HG03457 (cell line): Measurements from ENCODE around the gene AP3D1.
"Not testable (repeated sequence)": the region's sequence is repeated elsewhere in the genome, so short reads cannot be mapped to it uniquely, and the experiment has no call there.

Experiments
- ATAC-seq: cut with Tn5 transposase; IDR thresholded peaks from one replicate; pipeline ENCODE4 v1.9.1; 2021; ENCODE audit warnings: moderate number of reproducible peaks; ENCODE audit not compliant: unreplicated experiment

AP3D1 gene

DNA sequence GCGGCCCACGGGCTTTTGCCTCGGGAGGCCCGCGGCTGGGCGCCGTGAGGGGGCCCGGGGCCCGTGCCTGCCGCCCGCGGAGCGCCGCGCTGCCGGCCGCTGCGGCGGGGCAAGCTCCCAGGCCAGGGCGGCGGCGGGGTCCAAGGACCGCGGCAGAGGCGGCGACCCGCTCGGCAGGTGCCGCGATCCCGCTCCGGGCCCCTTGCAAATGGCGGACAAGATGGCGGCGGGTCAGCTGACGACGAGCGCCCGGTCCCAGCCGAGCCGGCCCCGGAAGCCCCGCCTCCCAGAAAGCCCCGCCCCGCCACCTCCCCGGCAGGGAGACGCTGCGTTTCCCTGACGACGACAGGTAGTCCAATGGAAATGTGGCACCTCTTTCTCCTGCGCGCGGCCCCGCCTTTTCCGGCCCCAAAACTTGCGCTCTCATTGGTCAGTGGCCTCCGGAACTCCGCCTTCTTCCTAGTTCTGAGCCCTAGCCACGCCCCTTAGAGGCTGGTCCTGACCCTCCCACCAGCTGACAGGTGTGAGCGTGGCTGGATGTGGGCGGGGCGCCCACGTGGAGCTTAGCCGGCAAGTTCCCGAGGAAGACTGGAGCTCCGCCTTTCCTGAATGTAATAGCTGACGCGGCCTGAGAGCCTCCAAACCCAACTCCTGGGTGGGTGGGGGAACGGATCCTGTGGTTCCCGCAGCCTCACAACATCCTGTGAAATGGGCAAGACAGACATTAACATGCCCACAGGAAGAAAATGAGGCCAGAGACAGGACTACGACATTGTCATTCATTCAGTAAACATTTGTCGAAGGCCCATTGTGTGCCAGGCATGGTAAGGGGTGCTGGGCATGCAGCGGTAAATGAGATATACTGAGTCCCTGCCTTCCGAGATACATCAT lies at the start of gene AP3D1:
Gene AP3D1 (minus strand): TSS at position 228 of the 891 bp plus-strand sequence. CDS start 232 bp downstream, outside the sequence.
- peak; percentile 74 for ATAC-seq

DNA sequence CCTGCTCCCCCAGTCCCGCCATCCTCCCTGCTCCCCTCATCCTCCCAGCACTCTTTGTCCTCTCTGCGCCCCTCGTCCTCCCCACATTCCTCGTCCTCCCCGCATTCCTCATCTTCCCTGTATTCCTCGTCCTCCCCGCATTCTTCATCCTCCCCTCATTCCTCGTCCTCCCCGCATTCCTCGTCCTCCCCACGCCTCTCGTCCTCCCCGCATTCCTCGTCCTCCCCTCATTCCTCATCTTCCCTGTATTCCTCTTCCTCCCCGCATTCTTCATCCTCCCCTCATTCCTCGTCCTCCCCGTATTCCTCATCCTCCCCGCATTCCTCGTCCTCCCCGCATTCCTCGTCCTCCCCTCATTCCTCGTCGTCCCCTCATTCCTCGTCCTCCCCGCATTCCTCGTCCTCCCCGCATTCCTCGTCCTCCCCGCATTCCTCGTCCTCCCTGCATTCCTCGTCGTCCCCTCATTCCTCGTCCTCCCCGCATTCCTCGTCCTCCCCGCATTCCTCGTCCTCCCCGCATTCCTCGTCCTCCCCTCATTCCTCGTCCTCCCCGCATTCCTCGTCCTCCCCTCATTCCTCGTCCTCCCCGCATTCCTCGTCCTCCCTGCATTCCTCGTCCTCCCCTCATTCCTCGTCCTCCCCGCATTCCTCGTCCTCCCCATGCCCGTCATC lies 49.4 kb upstream of the AP3D1 start:
- not testable (repeated sequence) for ATAC-seq

DNA sequence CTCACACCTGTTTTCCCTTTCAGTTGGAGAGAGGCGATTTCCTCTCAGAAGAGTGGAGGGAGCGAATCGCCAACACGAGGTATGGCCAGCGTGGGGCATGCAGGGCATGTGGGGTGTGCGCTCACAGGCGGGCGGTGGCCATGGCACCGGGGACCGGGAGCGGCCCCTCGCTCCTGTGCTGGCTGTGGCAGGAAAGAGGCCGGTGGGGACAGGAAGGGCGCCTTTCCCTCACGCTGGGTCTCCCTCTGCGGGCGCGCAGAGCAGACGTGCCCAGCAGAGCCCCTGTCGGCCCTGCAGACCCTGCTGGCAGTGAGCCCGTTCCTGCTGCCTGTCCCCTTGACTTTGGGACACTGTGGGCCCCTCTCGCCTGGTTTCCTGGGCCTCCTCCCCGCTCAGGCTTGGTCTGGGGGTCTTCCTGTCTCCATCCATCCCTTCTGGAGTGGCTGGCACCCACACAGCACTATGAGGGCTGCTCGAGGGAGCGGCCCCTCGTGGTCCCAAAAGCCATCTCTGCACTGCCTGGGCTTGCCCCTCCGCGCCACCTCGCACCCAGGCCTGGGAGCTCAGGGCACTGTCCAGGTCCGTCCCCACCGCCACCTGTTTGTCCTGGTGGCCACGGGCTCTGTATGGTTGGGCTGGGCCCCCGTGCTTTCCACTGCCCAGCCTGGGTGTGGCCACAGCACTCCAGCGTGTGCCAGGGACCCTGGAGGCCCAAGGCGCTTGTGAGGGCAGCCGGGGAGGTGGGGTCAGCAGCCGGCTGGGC lies 48.7 kb upstream of the AP3D1 start:
- ATAC-seq: no peak

DNA sequence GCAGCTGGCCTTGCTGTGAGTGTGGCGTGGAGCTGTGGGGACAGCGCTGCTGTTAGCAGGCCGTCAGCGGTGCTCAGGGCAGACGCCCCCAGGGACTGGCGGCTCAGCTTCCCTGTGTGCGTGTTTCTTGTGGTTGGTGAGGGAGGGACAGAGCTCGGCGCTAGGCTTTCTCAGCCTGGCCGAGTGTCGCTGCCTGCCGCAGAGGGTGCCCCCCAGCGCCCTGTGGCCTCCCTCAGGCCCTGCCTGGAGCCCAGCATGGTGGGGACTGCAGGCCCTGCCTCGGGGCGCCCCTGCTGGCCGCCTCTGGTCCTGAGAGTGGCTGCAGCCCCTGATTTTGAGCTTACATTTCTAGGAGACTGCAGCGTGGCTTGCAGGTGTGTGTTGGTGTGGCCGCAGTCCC lies 47.8 kb upstream of the AP3D1 start:
- no peak for ATAC-seq

DNA sequence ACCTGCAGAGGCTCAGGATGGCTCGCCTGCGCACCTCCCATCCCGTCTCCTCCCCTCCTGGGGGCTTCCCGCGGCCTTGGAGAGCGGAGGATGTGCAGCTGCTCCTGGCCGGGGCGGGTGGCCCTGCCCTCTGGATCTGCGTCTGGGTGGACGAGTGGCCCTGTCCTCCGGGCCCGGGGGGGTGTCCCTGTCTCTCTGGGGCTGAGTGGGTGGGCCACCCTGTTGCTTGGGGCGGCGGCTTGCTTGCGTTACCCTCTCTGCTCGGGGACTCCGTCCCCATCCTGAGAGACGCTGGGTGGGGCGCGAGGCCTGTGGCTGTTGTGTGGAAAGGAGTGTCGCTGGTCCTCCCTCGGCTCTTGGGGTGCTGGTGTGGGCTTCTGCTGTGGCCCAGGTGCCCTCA lies 47.0 kb upstream of the AP3D1 start:
- ATAC-seq: no peak

DNA sequence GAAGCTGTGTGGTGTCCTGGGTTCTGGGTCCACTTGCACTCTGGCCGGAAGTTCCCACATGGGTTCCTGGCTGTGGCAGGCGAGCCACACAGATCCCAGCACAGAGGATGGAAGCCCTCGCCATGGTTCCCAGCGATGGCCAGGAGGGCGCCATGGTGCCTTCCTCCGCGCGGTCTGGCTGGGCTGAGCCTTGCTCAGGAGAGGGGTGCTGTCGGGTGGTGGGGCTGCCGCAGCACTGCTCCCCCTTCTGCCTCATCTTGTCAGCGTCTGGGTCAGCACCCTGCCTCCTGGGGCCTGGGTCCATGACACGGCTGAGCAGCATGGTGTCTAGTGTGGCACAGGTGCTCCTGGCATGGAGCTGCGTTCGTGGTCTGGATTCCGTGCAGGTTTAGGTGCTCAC lies 45.9 kb upstream of the AP3D1 start:
- ATAC-seq: no peak

DNA sequence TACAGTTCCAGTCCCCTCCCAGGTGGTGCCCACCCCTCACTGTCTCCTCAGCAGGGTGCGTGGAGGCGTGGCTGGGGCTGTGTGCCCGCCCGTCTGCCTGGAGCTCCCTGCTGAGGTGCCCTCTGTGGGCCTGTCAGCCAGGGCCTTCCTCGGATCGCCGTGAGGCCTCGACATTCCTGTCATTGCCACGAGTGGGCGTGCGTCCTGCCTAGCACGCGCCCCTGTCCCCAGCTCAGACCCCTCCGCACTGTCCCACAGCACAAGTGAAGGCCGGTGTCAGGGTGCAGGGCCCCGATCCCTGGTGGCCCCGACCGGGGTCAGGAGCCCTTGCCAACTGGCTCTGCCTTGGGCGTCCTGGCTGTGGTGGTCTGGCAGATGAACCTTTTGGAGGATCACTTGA lies 44.5 kb upstream of the AP3D1 start:
- no peak for ATAC-seq

DNA sequence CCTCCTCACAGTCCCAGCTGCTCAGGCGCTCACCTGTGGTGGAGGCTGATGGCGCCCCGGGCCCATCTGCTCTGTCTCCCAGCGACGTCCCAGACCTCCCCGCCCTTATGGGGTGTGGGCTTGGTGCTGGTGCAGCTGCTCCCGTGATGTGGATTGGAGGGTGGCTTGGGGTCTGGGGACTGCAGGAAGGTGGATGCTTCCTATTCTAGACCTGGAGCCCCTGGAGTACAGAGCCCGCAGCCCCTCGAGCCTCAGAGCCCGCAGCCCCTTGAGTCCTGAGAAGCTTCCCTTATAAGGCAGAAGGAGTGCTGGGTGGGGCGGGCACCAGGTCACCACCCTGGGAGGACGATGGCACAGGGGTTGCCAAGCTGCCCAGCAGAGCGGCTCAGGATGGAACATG lies 44.0 kb upstream of the AP3D1 start:
- no peak for ATAC-seq

DNA sequence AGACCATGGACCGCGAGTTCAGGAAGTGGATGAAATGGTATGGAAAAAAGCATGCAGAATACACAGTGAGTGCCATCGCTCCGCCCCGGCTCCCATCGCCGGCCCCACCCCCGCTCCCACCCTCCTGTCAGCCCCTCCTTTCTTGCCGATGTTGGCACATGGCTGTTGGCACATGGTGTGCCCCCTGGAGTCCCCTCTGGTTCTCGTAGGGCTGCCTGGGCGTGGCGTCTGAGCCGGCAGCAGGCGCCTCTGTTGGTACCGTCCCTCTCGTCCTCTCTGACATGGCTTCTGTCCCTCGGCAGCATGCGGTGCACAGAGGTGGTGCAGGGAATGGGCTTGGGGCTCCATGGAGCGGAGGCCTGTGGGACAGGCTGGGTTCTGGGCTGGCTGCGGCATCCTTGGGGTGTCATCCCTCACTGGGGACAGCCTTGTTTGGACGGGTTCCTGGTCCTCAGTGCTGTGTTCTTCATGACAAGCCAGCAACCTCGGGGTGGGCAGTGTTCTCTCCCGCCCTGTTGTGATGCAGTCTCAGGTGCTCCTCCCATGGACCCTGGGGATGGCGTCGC lies 43.2 kb upstream of the AP3D1 start:
- ATAC-seq: no peak

DNA sequence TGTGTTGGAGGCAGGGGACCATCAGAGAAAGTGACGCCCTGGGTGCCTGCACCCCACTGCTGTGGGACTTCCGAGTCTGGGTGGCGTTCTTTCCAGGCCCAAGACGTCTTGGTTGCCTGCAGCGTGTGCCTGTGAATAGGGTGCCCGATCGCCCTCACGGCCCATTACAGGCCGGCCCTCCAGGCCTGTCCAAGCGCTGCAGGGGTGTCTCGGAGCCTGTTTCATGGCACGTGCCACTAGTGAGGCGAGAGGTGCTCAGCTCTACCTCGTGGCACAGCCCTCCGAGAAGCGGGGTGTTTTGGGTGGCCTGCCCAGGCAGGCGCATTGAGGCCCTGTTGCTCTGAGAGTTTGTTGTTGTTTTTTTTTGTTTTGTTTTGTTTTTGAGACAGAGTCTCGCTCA lies 42.4 kb upstream of the AP3D1 start:
- ATAC-seq: no peak

DNA sequence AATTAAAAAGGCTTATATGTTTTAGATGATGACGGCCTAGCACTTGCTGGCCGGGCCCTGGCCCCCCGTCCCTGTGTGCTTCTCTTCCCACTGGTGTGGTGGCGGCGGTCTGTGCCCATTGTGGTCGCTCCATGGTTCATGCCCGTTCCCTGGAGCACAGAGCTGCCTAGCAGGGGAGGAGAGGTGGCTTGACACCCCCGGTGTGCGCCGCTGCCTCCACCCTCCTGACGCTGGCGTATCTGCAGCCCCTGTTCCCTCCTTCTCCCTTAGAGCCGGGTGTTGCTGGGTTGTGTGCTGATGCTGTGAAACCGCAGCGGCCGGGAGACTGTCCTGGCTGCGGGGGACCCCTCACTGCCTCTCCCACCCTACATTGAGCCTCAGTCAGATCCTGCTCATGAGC lies 41.5 kb upstream of the AP3D1 start:
- ATAC-seq: no peak

DNA sequence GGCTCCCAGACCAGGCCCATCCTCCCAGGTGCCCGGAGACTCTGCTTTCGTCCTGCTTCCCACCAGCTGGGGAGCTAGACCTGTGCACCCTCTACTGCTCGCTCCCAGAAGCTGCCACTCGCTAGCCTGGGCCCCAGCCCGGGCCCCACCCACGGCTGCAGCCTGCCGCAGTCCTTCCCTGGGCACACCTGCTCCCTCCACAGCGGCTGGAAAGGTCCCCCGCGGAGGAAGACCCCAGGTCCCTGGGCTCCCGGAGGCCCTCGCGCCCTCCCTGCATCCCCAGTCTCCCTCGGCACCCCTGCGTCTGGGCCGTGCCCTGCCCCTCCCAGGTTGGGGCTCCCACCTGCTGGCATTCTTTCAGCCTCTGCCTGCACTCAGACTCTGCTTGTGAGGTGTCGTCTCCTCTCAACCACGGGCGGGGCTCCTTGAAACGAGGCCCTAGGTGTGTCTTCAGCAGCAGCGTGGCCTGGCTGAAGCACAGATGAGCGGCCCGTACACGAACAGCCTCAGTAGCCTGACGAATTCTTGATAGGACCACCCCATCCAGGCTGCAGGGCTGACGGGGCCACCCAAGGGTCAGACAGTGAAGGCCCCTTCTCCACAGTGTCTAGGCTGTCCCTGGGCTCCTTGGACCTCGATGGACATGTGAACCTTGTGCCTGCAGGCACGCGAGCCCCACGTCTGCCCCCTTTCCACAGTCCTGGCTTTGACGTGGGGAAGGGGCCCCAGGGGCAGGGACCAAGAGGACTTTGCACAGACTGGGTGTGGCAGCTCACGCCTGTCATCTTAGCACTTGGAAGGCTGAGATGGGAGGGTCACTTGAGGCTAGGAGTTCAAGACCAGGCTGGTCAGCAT lies 40.3 kb upstream of the AP3D1 start:
- ATAC-seq: no peak

DNA sequence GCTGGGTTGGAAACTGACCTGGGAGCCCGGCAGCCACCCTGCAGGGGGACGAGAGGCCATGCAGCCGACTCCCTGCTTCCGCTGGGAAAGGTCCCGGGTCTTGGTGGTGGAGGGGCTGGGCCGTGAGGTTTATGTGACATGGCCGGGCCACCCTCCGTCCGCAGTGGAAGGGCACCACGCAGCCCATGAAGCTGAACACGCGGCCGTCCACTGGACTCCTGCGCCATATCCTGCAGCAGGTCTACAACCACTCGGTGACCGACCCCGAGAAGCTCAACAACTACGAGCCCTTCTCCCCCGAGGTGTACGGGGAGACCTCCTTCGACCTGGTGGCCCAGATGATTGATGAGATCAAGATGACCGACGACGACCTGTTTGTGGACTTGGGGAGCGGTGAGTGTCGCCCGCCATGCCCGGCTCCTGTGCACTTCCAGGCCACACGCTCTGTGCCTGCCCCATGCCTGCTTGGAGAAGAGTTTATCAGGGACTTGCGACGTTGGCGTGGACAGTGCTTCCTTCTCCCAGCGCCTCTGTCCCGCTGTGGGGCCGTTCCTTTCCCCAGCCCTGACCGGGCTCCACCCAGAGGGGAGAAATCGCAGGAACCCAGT lies 39.6 kb upstream of the AP3D1 start:
- ATAC-seq: no peak

DNA sequence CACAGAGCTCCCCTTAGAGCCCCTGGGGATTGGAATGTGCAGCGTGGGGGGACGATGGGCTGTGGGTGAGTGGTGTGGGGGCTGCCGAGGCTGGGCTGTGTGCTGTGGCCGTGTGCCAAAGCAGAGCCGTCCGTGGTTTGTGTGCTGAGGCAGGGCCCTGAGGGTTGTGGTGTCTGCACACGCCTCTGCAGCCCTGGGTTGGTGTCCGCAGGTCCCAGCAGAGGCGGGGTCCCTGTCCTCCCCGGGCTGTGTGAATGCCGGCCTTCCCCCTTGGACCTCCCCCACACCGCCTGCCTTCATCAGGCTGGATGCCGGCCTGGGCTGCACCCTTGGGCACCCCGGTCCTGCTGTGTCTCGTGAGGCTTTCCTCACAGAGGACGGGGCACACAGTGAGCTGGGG lies 38.5 kb upstream of the AP3D1 start:
- ATAC-seq: no peak

DNA sequence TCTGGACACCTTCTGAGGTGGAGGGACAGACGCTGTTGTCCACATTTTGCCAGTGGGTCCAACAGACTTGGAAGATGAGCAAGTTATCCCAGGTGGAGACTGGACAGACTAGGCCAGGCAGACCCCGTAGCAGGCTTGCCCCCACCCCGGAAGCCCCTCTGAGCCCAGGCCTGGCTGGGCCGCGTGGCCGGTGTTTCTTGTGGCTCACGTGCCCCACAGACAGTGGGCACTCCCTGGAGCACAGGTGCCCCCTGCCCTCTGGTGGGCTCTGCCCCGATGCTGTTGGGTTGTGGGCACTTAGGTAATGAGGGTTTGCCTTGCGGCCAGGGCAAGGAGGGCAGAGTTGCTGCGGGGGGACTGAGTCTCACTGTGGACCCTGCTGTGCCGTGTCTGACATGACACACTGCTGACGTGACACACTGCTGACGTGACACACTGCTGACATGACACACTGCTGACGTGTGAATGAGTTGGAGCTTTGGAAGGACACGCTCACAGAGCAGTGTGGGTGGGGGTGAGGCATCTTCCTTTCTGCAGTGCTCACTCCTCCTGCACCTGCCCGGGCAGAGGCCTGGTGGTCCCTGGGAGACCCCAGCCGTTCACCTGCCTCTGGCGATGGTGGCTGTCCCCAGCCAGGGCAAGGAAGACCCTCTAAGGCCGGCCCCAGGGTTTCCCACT lies 37.5 kb upstream of the AP3D1 start:
- ATAC-seq: no peak

DNA sequence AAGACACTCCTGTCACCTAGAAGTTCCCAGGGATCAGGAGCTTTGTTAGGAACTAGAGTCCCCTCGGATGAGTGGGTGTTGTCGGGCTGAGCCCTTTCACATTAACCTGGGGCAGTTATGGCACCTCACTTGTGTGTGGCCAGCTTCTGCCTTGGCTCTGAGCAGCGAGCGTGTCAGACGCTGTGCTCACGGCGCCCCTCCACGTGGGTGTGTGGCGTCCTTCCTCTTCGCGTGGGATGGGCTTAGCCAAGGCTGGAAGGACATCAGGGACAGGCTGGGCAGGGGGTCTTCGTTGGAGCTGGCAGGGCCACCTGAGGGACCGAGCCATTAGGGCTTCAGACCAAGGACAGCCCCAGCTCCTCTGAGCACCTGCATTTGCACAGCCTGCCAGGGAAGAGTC lies 35.8 kb upstream of the AP3D1 start:
- ATAC-seq: no peak

DNA sequence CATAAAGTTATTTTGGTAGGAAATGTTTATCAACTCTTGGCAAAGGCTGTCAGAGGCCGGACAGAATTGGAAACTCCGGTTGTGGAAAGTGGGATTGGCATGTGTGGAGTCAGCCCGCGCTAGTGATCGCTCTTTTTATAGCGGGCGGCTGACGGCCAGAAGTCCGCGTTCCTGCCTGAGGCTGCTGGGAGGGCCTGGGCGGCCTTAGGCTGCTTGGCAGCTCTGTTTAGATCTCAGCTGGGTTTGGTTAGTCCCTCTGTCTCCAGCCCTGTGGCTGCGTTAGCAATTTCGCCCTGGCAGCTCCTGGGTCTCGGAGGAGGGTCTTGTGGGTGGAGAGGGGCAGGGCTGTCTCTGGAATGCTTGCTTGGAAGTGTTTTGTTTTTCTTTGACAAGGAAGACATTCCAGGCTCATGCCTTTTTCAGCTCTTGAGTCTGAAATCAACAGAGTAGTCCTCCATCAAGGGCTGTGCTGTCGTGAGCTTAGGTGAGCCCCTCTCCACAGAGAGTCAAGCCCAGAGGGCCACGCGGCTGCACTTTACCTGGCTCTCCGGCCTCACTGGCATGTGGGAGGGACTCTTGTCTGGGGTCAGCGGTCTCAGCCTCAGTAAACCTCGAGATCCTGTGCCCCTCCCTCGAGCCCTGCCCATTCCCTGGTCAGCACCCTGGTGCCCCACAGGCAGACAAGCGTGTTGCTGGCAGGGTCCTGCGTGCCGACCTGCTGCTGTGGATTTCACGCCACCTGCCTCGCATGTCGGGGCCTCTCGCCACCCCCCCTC lies 34.9 kb upstream of the AP3D1 start:
- ATAC-seq: no peak

DNA sequence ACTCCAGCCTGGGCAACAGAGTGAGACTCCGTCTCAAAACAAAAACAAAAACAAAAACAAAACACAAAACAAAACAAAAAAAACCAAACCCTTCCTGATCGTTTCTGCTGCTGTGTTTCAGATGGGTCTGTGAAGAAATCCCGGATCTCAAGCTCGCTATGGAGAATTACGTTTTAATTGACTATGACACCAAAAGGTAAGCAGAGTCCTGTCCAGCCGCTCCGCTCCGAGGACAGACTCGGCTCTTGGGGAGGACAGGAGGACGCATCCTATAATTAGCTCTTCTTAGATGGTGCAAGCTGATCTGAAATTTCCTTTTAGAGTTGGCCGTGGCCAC lies 34.3 kb upstream of the AP3D1 start:
- no peak for ATAC-seq
